Epithelial cell of proximal tubule (primary cell): ENCODE results near the gene BFSP1. TPM values are rescaled to one million over a fixed set of nuclear protein-coding genes. Genes with fewer than 3 reads are reported as not detected.

Experiments
- DNase-seq: peaks from one replicate; pipeline ENCODE4 v3.0.0-alpha.2; 2011; ENCODE audit warnings: low read depth
- H3K4me3 ChIP-seq: 2 replicates; pipeline ENCODE4 v1.5.1; 2011; ENCODE audit warnings: low read depth, mild to moderate bottlenecking, low read length
- CTCF ChIP-seq: conservative IDR thresholded peaks from 2 replicates; pipeline ENCODE4 v1.5.1; 2012; ENCODE audit warnings: low read depth, mild to moderate bottlenecking, low read length
- total RNA-seq: library from RNA; depleted of rRNA; stranded (reverse); fragments of >200 nt; gene quantifications from 2 replicates; pipeline ENCODE4 v1.2.3, GENCODE V29; 2015

BFSP1 gene
- total RNA-seq, 1 donor from 2014 or later: 2.3 TPM

DNA sequence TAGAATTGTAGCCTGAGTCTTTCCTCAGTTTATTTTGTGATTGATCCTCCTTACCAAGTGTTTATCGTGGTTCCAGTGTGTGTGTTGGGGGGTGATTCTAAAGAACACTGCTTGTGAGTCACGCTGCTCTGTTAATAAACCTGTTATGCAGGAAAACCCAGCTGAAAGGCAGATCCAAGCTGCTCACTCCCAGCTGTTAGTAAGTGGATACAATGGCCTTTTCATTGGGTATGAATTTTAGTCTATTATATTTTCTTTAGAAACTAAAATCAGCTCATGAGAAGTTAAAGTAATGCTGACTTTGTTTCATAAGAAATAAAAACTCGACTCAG is 26.5 kb upstream of the BFSP1 start:
- TF ChIP-seq CTCF: no peak
- H3K4me3 ChIP-seq: no peak overlapping the region
- DNase-seq: no peak

- no peak for TF ChIP-seq CTCF
- DNase-seq: no peak
- no peak overlapping the region for H3K4me3 ChIP-seq
Observed at GRCh38 chr20:17556837-17557674, 25.9 kb upstream of the BFSP1 start.

DNA sequence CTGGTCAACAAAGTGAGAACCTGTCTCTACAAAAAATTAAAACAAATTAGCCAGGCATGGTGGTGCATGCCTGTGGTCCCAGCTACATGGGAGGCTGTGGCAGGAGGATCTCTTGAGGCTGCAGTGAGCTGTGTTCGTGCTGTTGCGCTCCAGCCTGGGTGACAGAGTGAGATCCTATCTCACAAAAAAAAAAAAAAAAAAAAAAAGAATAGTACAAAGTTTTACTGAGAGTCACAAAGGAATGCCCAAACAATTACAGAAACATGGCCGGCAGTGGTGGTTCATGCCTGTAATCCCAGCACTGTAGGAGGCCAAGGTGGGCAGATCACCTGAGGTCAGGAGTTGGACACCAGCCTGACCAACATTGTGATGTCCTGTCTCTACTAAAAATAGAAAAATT is 23.9 kb upstream of the BFSP1 start:
- TF ChIP-seq CTCF: no peak
- no peak overlapping the region for H3K4me3 ChIP-seq
- no peak for DNase-seq

- no peak overlapping the region for H3K4me3 ChIP-seq
- no peak for TF ChIP-seq CTCF
- DNase-seq: no peak
Observed at GRCh38 chr20:17549131-17549530, 18.0 kb upstream of the BFSP1 start.

GRCh38 chr20:17545127-17545526 is 13.9 kb upstream of the BFSP1 start:
- no peak for DNase-seq
- no peak overlapping the region for H3K4me3 ChIP-seq
- no peak for TF ChIP-seq CTCF

GRCh38 chr20:17543531-17544131 is 12.5 kb upstream of the BFSP1 start:
- no peak overlapping the region for H3K4me3 ChIP-seq
- TF ChIP-seq CTCF: no peak
- DNase-seq: no peak

DNA sequence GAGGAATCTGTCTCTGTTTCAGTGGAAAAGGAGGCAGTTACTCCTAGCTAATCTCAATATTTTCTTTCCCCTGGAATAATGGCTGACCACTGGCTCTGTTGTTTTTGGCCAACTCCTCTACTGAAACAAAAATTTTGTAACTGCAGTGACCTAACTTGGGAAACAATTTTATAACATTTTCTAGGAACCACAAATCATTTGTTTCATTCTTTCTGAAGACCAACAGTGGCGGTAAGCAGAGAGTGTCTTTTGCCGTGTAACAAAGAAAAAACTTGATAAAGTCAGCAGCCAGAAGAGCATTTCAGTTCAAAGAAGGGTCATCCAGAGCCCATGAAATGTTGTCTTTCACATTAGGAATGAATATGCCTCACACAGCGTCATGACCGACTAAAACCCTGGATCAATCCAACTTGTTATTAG is 11.8 kb upstream of the BFSP1 start:
- H3K4me3 ChIP-seq: no peak overlapping the region
- no peak for DNase-seq
- no peak for TF ChIP-seq CTCF
